ENCODE results near the gene CAMKK1.

The CAMKK1 gene

GRCh38 chr17:3838206-3838605 lies 54.6 kb downstream of the CAMKK1 start:
- H3K9me3 Mint-ChIP-seq (ENCODE audit: low read depth): no peaks in the 10 kb centered on the region
- H3K27me3 Mint-ChIP-seq: no peaks in the 10 kb centered on the region
- no peaks in the 10 kb centered on the region for H3K36me3 Mint-ChIP-seq
- no peak overlapping the region for H3K4me3 Mint-ChIP-seq
- H3K4me1 Mint-ChIP-seq (ENCODE audit: low read depth): peaks cover 23% of the 10 kb centered on the region
- H3K27ac Mint-ChIP-seq: no peak overlapping the region

GRCh38 chr17:3836551-3836950 lies 56.3 kb downstream of the CAMKK1 start:
- Mint-ChIP-seq H3K9me3 (ENCODE audit: low read depth) (no peaks in the 10 kb centered on the region), H3K27me3 (no peaks in the 10 kb centered on the region), H3K4me3 (no peak overlapping the region), H3K27ac (no peak overlapping the region), H3K36me3 (no peaks in the 10 kb centered on the region), H3K4me1 (ENCODE audit: low read depth) (peaks cover 23% of the 10 kb centered on the region)

- no peaks in the 10 kb centered on the region for H3K9me3 Mint-ChIP-seq (ENCODE audit: low read depth)
- no peak overlapping the region for H3K4me3 Mint-ChIP-seq
- H3K27me3 Mint-ChIP-seq: no peaks in the 10 kb centered on the region
- H3K4me1 Mint-ChIP-seq (ENCODE audit: low read depth): peaks cover 17% of the 10 kb centered on the region
- H3K27ac Mint-ChIP-seq: no peak overlapping the region
- no peaks in the 10 kb centered on the region for H3K36me3 Mint-ChIP-seq
Measured at GRCh38 chr17:3835410-3836229, 57.2 kb downstream of the CAMKK1 start.

- Mint-ChIP-seq H3K9me3 (ENCODE audit: low read depth) (no peaks in the 10 kb centered on the region), H3K4me1 (ENCODE audit: low read depth) (peaks cover 16% of the 10 kb centered on the region), H3K27me3 (no peaks in the 10 kb centered on the region), H3K27ac (no peak overlapping the region), H3K4me3 (no peak overlapping the region), H3K36me3 (no peaks in the 10 kb centered on the region)
Measured at GRCh38 chr17:3834811-3835210, 58.0 kb downstream of the CAMKK1 start.

GRCh38 chr17:3828852-3829232 lies 64.0 kb downstream of the CAMKK1 start:
- no peaks in the 10 kb centered on the region for H3K27me3 Mint-ChIP-seq
- H3K4me1 Mint-ChIP-seq (ENCODE audit: low read depth): peaks cover 5% of the 10 kb centered on the region
- no peak overlapping the region for H3K27ac Mint-ChIP-seq
- H3K4me3 Mint-ChIP-seq: no peak overlapping the region
- H3K9me3 Mint-ChIP-seq (ENCODE audit: low read depth): no peaks in the 10 kb centered on the region
- H3K36me3 Mint-ChIP-seq: peaks cover 7% of the 10 kb centered on the region

GRCh38 chr17:3828151-3828851 lies 64.6 kb downstream of the CAMKK1 start:
- Mint-ChIP-seq H3K9me3 (ENCODE audit: low read depth) (no peaks in the 10 kb centered on the region), H3K4me1 (ENCODE audit: low read depth) (peaks cover 3% of the 10 kb centered on the region), H3K4me3 (no peak overlapping the region), H3K27me3 (no peaks in the 10 kb centered on the region), H3K27ac (no peak overlapping the region), H3K36me3 (peaks cover 11% of the 10 kb centered on the region)

GRCh38 chr17:3827124-3827773 lies 65.6 kb downstream of the CAMKK1 start:
- H3K27ac Mint-ChIP-seq: peak overlapping the region; percentile 10
- H3K4me3 Mint-ChIP-seq: no peak overlapping the region
- H3K27me3 Mint-ChIP-seq: no peaks in the 10 kb centered on the region
- H3K36me3 Mint-ChIP-seq: peaks cover 11% of the 10 kb centered on the region
- H3K9me3 Mint-ChIP-seq (ENCODE audit: low read depth): no peaks in the 10 kb centered on the region
- peaks cover 5% of the 10 kb centered on the region for H3K4me1 Mint-ChIP-seq (ENCODE audit: low read depth)

GRCh38 chr17:3826191-3826590 lies 66.7 kb downstream of the CAMKK1 start:
- Mint-ChIP-seq H3K27me3 (no peaks in the 10 kb centered on the region), H3K4me3 (no peak overlapping the region), H3K4me1 (ENCODE audit: low read depth) (peaks cover 5% of the 10 kb centered on the region), H3K27ac (no peak overlapping the region), H3K9me3 (ENCODE audit: low read depth) (no peaks in the 10 kb centered on the region), H3K36me3 (peaks cover 11% of the 10 kb centered on the region)

GRCh38 chr17:3821101-3821500 lies 71.8 kb downstream of the CAMKK1 start:
- H3K4me1 Mint-ChIP-seq (ENCODE audit: low read depth): peaks cover 2% of the 10 kb centered on the region
- H3K27me3 Mint-ChIP-seq: no peaks in the 10 kb centered on the region
- H3K9me3 Mint-ChIP-seq (ENCODE audit: low read depth): no peaks in the 10 kb centered on the region
- peaks cover 15% of the 10 kb centered on the region for H3K36me3 Mint-ChIP-seq
- H3K4me3 Mint-ChIP-seq: no peak overlapping the region
- H3K27ac Mint-ChIP-seq: no peak overlapping the region

GRCh38 chr17:3818786-3819185 lies 74.1 kb downstream of the CAMKK1 start:
- no peaks in the 10 kb centered on the region for H3K9me3 Mint-ChIP-seq (ENCODE audit: low read depth)
- H3K4me3 Mint-ChIP-seq: no peak overlapping the region
- H3K27ac Mint-ChIP-seq: no peak overlapping the region
- peaks cover 13% of the 10 kb centered on the region for H3K36me3 Mint-ChIP-seq
- peaks cover 2% of the 10 kb centered on the region for H3K4me1 Mint-ChIP-seq (ENCODE audit: low read depth)
- no peaks in the 10 kb centered on the region for H3K27me3 Mint-ChIP-seq

- H3K36me3 Mint-ChIP-seq: peaks cover 10% of the 10 kb centered on the region
- H3K9me3 Mint-ChIP-seq (ENCODE audit: low read depth): no peaks in the 10 kb centered on the region
- H3K27me3 Mint-ChIP-seq: no peaks in the 10 kb centered on the region
- H3K27ac Mint-ChIP-seq: no peak overlapping the region
- no peak overlapping the region for H3K4me3 Mint-ChIP-seq
- H3K4me1 Mint-ChIP-seq (ENCODE audit: low read depth): peaks cover 2% of the 10 kb centered on the region
Measured at GRCh38 chr17:3817851-3818605, 74.8 kb downstream of the CAMKK1 start.

GRCh38 chr17:3815925-3816324 lies 76.9 kb downstream of the CAMKK1 start:
- peak overlapping the region; percentile 41 for H3K27ac Mint-ChIP-seq
- no peaks in the 10 kb centered on the region for H3K9me3 Mint-ChIP-seq (ENCODE audit: low read depth)

GRCh38 chr17:3815122-3815521 lies 77.7 kb downstream of the CAMKK1 start:
- Mint-ChIP-seq H3K27ac (peak overlapping the region; percentile 41), H3K4me1 (ENCODE audit: low read depth) (no peaks in the 10 kb centered on the region), H3K4me3 (no peak overlapping the region), H3K27me3 (no peaks in the 10 kb centered on the region), H3K36me3 (peaks cover 12% of the 10 kb centered on the region), H3K9me3 (ENCODE audit: low read depth) (no peaks in the 10 kb centered on the region)

More at GRCh38 chr17:3815925-3816324, 76.9 kb downstream of the CAMKK1 start:
- H3K4me3 Mint-ChIP-seq: no peak overlapping the region
- peaks cover 15% of the 10 kb centered on the region for H3K36me3 Mint-ChIP-seq
- no peaks in the 10 kb centered on the region for H3K27me3 Mint-ChIP-seq
- H3K4me1 Mint-ChIP-seq (ENCODE audit: low read depth): no peaks in the 10 kb centered on the region

- peaks cover 5% of the 10 kb centered on the region for H3K4me1 Mint-ChIP-seq (ENCODE audit: low read depth)
Measured at GRCh38 chr17:3814361-3814760, 78.5 kb downstream of the CAMKK1 start.

More at GRCh38 chr17:3814361-3814760, 78.5 kb downstream of the CAMKK1 start:
- no peaks in the 10 kb centered on the region for H3K9me3 Mint-ChIP-seq (ENCODE audit: low read depth)
- H3K27ac Mint-ChIP-seq: no peak overlapping the region
- H3K36me3 Mint-ChIP-seq: peaks cover 12% of the 10 kb centered on the region
- no peaks in the 10 kb centered on the region for H3K27me3 Mint-ChIP-seq
- no peak overlapping the region for H3K4me3 Mint-ChIP-seq
